PC-3 (cell line): ENCODE data around the gene ATG16L1.

Experiments used
- CTCF ChIP-seq: fragments of 300-600 bp; sonication (generic); conservative IDR thresholded peaks from 2 replicates; pipeline ENCODE4 v1.5.1; 2017; ENCODE audit warnings: antibody characterized with exemption, low read depth, mild to moderate bottlenecking, low read length
- EZH2 ChIP-seq: fragments of 300-600 bp; sonication (generic); IDR thresholded peaks from one replicate; pipeline ENCODE4 v1.6.1; 2017; ENCODE audit warnings: antibody characterized with exemption, mild to moderate bottlenecking, low read length; ENCODE audit not compliant: unreplicated experiment
- EZH2phosphoT487 ChIP-seq: fragments of 300-600 bp; sonication (generic); IDR thresholded peaks from 2 replicates; pipeline ENCODE4 v1.6.1; 2018; ENCODE audit warnings: mild to moderate bottlenecking, antibody characterized with exemption, low read length, borderline replicate concordance

GRCh38 chr2:233326500-233326899, 75.0 kb downstream of the ATG16L1 start:
- TF ChIP-seq CTCF (no peak), EZH2 (no peak), EZH2phosphoT487 (no peak)
